Suppressor macrophage treated with lipopolysaccharide for 1 hour (primary cell): ENCODE data around the gene SLC35E4.

ENCODE experiments used
- DNase-seq, 3 donors: peaks; one replicate each; pipeline ENCODE4 v3.0.0-alpha.2; 2020 to 2022

Gene SLC35E4

DNA sequence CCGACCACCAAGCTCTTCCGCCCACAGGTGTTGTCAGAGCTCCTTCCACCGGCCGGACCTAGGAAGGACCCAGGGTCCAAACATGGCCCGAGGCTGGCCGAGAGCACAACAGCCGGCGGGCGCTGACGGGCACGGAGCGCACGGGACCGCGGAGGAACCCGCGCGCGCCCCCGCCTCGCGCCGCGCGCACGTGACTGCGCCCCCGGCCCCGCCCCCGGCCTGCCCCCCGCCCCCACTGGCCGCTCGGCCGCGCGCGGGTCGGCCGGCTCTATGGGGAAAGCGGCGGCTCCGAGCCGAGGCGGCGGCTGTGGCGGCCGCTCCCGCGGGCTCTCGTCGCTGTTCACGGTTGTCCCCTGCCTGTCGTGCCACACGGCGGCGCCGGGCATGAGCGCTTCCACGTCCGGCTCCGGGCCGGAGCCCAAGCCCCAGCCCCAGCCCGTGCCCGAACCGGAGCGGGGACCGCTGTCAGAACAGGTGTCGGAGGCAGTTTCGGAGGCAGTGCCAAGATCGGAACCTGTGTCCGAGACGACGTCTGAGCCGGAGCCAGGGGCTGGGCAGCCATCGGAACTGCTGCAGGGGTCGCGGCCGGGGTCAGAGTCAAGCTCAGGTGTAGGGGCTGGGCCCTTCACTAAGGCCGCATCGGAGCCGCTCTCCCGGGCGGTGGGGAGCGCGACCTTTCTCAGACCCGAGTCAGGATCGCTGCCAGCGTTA, 59.2 kb downstream of the SLC35E4 start, which contains the start of gene OSBP2:
OSBP2 (plus strand) TSS at position 235 of the 711 bp plus-strand sequence; CDS start at position 271, 36 bp downstream.
- DNase-seq = peak; percentile 41 to 74 (median 56)

DNA sequence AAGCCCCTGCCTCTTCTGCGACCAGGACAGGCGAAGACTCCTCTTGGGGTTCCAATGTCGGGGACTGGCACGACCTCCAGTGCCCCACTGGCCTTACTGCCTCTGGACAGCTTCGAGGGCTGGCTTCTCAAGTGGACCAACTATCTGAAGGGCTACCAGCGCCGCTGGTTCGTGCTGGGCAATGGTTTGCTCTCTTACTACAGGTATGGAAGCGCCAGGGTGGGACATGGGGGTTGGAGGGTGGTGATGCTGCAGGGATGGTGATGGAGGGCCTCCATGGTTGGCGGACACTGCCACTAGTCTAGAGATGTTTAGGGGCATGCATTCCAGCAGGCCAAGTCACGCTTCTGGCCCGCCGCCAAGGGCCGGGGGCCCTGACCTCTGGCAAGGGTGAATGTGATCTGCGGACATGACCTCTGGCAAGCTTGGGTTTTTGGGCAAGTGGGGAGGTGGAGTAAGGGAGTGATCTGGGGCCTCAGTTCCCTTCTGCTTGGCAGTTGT, 59.8 kb downstream of the SLC35E4 start:
- DNase-seq = no peak

DNA sequence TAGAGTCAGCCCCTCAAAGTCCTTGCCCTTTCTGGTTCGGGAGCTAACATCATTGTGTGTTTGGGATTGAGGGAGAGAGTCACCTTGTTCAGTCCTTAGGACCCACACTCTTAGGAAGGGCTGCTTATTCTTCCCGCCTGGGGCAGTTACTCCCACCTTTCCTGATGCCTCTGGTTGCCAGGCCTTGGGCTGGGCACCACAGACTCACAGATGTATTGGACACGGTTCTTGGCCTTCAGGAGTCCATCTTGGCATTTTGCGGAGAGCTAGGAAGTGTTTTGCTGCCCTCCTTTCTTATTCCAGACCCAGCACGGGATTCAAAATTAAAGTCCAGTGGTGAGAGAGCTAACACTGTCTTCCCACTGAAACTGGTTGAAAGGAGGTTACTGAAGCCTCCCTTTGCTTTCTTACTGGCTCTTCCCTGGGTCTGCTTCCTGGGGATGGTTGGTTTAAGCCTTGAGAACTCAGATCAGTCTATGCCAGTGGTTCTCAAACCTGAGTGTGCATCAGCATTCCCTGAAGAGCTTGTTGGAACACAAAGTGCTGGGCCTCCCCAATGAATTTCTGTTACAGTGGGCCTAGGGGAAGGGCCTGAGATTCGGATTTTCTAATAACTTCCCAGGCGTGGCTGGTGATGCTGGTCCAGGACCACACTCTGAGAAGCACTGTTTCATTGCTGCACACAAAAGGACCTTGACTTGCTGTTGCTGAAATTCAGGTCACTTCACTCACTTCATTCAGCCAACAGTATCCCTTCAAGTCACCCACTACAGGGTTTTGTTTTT, 60.5 kb downstream of the SLC35E4 start:
- DNase-seq = no peak
